Caki2 (cell line): Measurements from ENCODE around the gene CDC16. TPM values are rescaled to one million over a fixed set of nuclear protein-coding genes. Genes with fewer than 3 reads are reported as not detected.

Experiments used
- DNase-seq: peaks from one replicate; pipeline ENCODE4 v3.0.0-alpha.2; 2015; ENCODE audit warnings: low read depth
- in situ Hi-C: cut with HindIII; loops from 2 replicates; pipeline ENCODE4 v1.10.0; 2016; ENCODE audit warnings: low sequenced_read_pairs, low pct_unique_long_range_greater_than_20kb, mixed read lengths
- total RNA-seq: library from RNA; depleted of rRNA; stranded (reverse); fragments of >200 nt; shearing (Covaris generic); gene quantifications from 2 replicates; pipeline ENCODE4 v1.2.3, GENCODE V29; 2014; ENCODE audit warnings: low replicate concordance; rRNA removed

Gene CDC16
- total RNA-seq, 1 experiment from 2014 or later, result 41.8 TPM

GRCh38 chr13:114313061-114313860 is 78.6 kb downstream of the CDC16 start:
- in situ Hi-C loops, result no loop called here
- no peak for DNase-seq

GRCh38 chr13:114314074-114314912 is 79.6 kb downstream of the CDC16 start, which contains the start of gene CHAMP1:
TSS of gene CHAMP1 (plus strand) at chr13:114314503. CDS start at chr13:114323843, 9,340 bp downstream.
- DNase-seq, result peak; percentile 91
- in situ Hi-C loops, result no loop called here

- DNase-seq, result no peak
- in situ Hi-C loops, result no loop called here
These were observed 80.5 kb downstream of the CDC16 start for GRCh38 chr13:114315074-114315785.

- in situ Hi-C loops, result no loop called here
- no peak for DNase-seq
These were observed 83.9 kb downstream of the CDC16 start for GRCh38 chr13:114318624-114319023.

- no peak for DNase-seq
- in situ Hi-C loops, result no loop called here
These were observed 84.8 kb downstream of the CDC16 start for GRCh38 chr13:114319441-114319913.

GRCh38 chr13:114320065-114320464 is 85.4 kb downstream of the CDC16 start:
- no peak for DNase-seq
- in situ Hi-C loops, result no loop called here

- in situ Hi-C loops, result no loop called here
These were observed 86.6 kb downstream of the CDC16 start for GRCh38 chr13:114321256-114321655.

More at GRCh38 chr13:114321256-114321655, 86.6 kb downstream of the CDC16 start:
- no peak for DNase-seq

Other genes with a start within 250 kb of the CDC16 start
- gene RASA3, start 102.3 kb upstream of the CDC16 start, total RNA-seq, result 11.4 and 11.5 TPM in 2 replicates
- not detected in 2 replicates for gene CFAP97D2, start 55.6 kb upstream of the CDC16 start, total RNA-seq
- gene UPF3A, start 46.7 kb downstream of the CDC16 start, total RNA-seq, result 8.2 and 14.0 TPM in 2 replicates
- gene CHAMP1, start 79.6 kb downstream of the CDC16 start, total RNA-seq, result 27.0 and 56.0 TPM in 2 replicates